ENCODE measurements around the gene IQSEC3.

GRCh38 chr12:148676-149416, 82.3 kb downstream of the IQSEC3 start:
- TF ChIP-seq SP1 (IDR thresholded peaks at IDR 0.05) = no peak
- no peak for TF ChIP-seq LEF1 (IDR thresholded peaks at IDR 0.05; ENCODE audit: borderline replicate concordance)
- TF ChIP-seq FOXM1 (IDR thresholded peaks at IDR 0.05; ENCODE audit: borderline replicate concordance) = no peak
- TF ChIP-seq PKNOX1 (IDR thresholded peaks at IDR 0.05) = no peak
- TF ChIP-seq CTBP1 (IDR thresholded peaks at IDR 0.05; ENCODE audit: borderline replicate concordance) = no peak
- TF ChIP-seq ELF4 (IDR thresholded peaks at IDR 0.05) = no peak
- TF ChIP-seq SUZ12 (IDR thresholded peaks at IDR 0.05) = no peak
- no peak for TF ChIP-seq TARDBP (IDR thresholded peaks at IDR 0.05)
